Measurements from ENCODE around the gene GRM7.

GRCh38 chr3:7292362-7292761 lies 431.4 kb downstream of the GRM7 start:
- TF ChIP-seq GATA3 (IDR thresholded peaks at IDR 0.05; ENCODE audit: low read depth, low read length) (no peak), GATA2 (IDR thresholded peaks at IDR 0.05; ENCODE audit: low read depth, low read length) (no peak)

Data from SH-SY5Y (cell line).